Neuronal stem cell (in vitro differentiated cells): Measurements from ENCODE around the gene DNAJC25.
"Not testable (repeated sequence)": the region's sequence is repeated elsewhere in the genome, so short reads cannot be mapped to it uniquely, and the experiment has no call there.

ENCODE experiments used
- DNase-seq: peaks from one replicate; pipeline ENCODE4 v3.0.0-alpha.2; 2013; ENCODE audit warnings: low spot score
- H2AFZ ChIP-seq: one replicate; pipeline ENCODE4 v1.6.1; 2013; ENCODE audit warnings: mild to moderate bottlenecking, low read length, inconsistent platforms
- H2AK5ac ChIP-seq: 2 replicates; pipeline ENCODE4 v1.6.1; 2013; ENCODE audit warnings: low read depth, mild to moderate bottlenecking, inconsistent platforms, low read length, moderate library complexity, mixed read lengths
- H2BK120ac ChIP-seq: 2 replicates; pipeline ENCODE4 v1.6.1; 2013; ENCODE audit warnings: low read depth, mild to moderate bottlenecking, inconsistent platforms, low read length, moderate library complexity, mixed read lengths
- H2BK12ac ChIP-seq: one replicate; pipeline ENCODE4 v1.6.1; 2013; ENCODE audit warnings: low read length, inconsistent platforms
- H2BK15ac ChIP-seq: 2 replicates; pipeline ENCODE4 v1.6.1; 2013; ENCODE audit warnings: mild to moderate bottlenecking, low read length, inconsistent platforms, mixed read lengths
- H2BK5ac ChIP-seq: one replicate; pipeline ENCODE4 v1.6.1; 2013; ENCODE audit warnings: inconsistent platforms, mild to moderate bottlenecking, low read length, moderate library complexity
- H3K14ac ChIP-seq: one replicate; pipeline ENCODE4 v1.6.1; 2013; ENCODE audit warnings: low read length, inconsistent platforms
- H3K18ac ChIP-seq: 2 replicates; pipeline ENCODE4 v1.6.1; 2013; ENCODE audit warnings: low read length, inconsistent platforms
- H3K23ac ChIP-seq: 2 replicates; pipeline ENCODE4 v1.6.1; 2013; ENCODE audit warnings: low read depth, mild to moderate bottlenecking, mixed read lengths, low read length, inconsistent platforms; ENCODE audit not compliant: poor library complexity
- H3K27ac ChIP-seq: replicated peaks from 3 replicates; pipeline ENCODE4 v1.5.1; 2013; ENCODE audit warnings: low read length, inconsistent platforms
- H3K27me3 ChIP-seq, 3 experiments: 2 replicates each; pipeline ENCODE4 v1.6.1; 2013; ENCODE audit warnings: low read length in 3 of 3, mild to moderate bottlenecking in 2 of 3, inconsistent platforms in 1 of 3, low read depth in 1 of 3, mixed read lengths in 1 of 3, moderate library complexity in 1 of 3; ENCODE audit not compliant: control insufficient read depth in 3 of 3, insufficient read depth in 3 of 3
- H3K36me3 ChIP-seq, 2 donors: replicated peaks in 1 of 2; 2 replicates each; pipeline ENCODE4 v1.6.1; 2013; ENCODE audit warnings: low read length in 2 of 2; ENCODE audit not compliant: control insufficient read depth in 2 of 2, insufficient read depth in 2 of 2
- H3K4ac ChIP-seq: 2 replicates; pipeline ENCODE4 v1.6.1; 2013; ENCODE audit warnings: inconsistent platforms, mild to moderate bottlenecking, low read length, moderate library complexity
- H3K4me1 ChIP-seq, 2 donors: 1 replicate in 1 of 2; 2 replicates in 1 of 2; pipeline ENCODE4 v1.6.1; 2013; ENCODE audit warnings: low read length in 2 of 2, low read depth in 1 of 2; ENCODE audit not compliant: control insufficient read depth in 2 of 2, insufficient read depth in 1 of 2
- H3K4me2 ChIP-seq: one replicate; pipeline ENCODE4 v1.6.1; 2013; ENCODE audit warnings: mild to moderate bottlenecking, low read length, inconsistent platforms; ENCODE audit not compliant: insufficient read depth, poor library complexity, severe bottlenecking
- H3K4me3 ChIP-seq, 2 donors: 2 replicates each; pipeline ENCODE4 v1.5.1; 2013; ENCODE audit warnings: low read length in 2 of 2, mild to moderate bottlenecking in 2 of 2, inconsistent platforms in 1 of 2, moderate library complexity in 1 of 2
- H3K79me1 ChIP-seq: one replicate; pipeline ENCODE4 v1.6.1; 2013; ENCODE audit warnings: low read depth, mild to moderate bottlenecking, inconsistent platforms, low read length, moderate library complexity
- H3K9ac ChIP-seq: one replicate; pipeline ENCODE4 v1.6.1; 2013; ENCODE audit warnings: mild to moderate bottlenecking, low read depth, low read length, inconsistent platforms; ENCODE audit not compliant: poor library complexity
- H3K9me3 ChIP-seq, 2 donors: replicated peaks in 1 of 2; 2 replicates each; pipeline versions ENCODE3 to v1.6.1; 2013; ENCODE audit warnings: low read length in 2 of 2, mild to moderate bottlenecking in 2 of 2, inconsistent platforms in 1 of 2, low read depth in 1 of 2, mixed read lengths in 1 of 2, moderate library complexity in 1 of 2; ENCODE audit not compliant: control insufficient read depth in 2 of 2, insufficient read depth in 1 of 2
- H4K8ac ChIP-seq: one replicate; pipeline ENCODE4 v1.6.1; 2013; ENCODE audit warnings: low read depth, mild to moderate bottlenecking, inconsistent platforms, low read length, moderate library complexity
- H4K91ac ChIP-seq: one replicate; pipeline ENCODE4 v1.6.1; 2013; ENCODE audit warnings: low read length, low read depth, mild to moderate bottlenecking, inconsistent platforms; ENCODE audit not compliant: poor library complexity
- WGBS, 2 donors: extraction: QIAGEN DNeasy Blood & Tissue Kit; methylation state at CpG; one replicate each; pipeline ENCODE4 v1.1.7; 2013; ENCODE audit warnings: missing lambda C conversion rate in 2 of 2, mixed read lengths in 1 of 2; ENCODE audit not compliant: insufficient read length in 2 of 2, insufficient replicate concordance in 1 of 2; ENCODE audit errors: extremely low coverage in 2 of 2; 5-methylcytosine and 5-hydroxymethylcytosine counted together

DNAJC25 gene

DNA sequence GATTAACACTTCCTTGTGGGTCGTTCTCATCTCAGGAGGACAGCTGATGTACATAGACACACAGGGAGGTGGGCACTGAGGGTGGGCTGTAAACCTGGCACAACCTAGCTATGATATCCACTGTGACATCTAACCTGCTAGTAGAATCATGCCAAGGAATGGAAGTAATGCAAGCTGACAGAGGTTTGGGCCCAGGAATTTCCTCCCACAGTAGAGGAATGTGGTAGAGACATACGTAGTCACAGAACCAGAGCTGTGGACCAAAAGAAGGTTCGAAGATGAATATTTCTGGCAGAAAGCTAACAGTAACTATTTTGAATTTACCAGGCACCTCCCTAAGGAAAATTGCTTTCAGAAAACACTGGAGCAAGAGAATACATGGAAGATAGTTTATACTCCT, 15.2 kb upstream of the DNAJC25 start:
- Histone ChIP-seq H3K4me3 (no peak overlapping the region), H3K23ac (no peak overlapping the region), H3K18ac (no peak overlapping the region), H3K4me2 (no peak overlapping the region), H3K9me3 (no peaks in the 10 kb centered on the region), H3K4ac (no peak overlapping the region), H4K8ac (no peak overlapping the region), H2BK120ac (no peak overlapping the region), H3K4me1 (no peaks in the 10 kb centered on the region), H3K36me3 (no peaks in the 10 kb centered on the region), H2BK12ac (no peak overlapping the region), H2BK15ac (no peak overlapping the region), H3K14ac (no peak overlapping the region), H2AFZ (no peak overlapping the region), H3K27ac (no peak overlapping the region), H3K27me3 (peaks cover 0 to 3% (median 0%) of the 10 kb centered on the region in 3 experiments), H2AK5ac (no peak overlapping the region), H2BK5ac (no peak overlapping the region), H3K79me1 (no peaks in the 10 kb centered on the region), H4K91ac (no peak overlapping the region), H3K9ac (no peak overlapping the region)
- DNase-seq, result no peak
- WGBS, 2 donors, result no CpG with 5 or more reads among the region's 3 CpGs

DNA sequence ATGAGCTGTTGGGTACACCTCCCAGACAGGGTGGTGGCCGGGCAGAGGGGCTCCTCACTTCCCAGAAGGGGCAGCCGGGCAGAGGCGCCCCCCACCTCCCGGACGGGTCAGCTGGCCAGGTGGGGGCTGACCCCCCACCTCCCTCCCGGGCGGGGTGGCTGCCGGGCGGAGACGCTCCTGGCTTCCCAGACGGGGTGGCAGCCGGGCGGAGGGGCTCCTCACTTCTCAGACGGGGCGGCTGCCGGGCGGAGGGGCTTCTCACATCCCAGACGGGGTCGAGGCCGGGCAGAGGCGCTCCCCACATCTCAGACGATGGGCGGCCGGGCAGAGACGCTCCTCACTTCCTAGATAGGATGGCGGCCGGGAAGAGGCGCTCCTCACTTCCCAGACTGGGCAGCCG, 13.8 kb upstream of the DNAJC25 start:
- H2BK12ac ChIP-seq, H2BK120ac ChIP-seq, H3K36me3 ChIP-seq, DNase-seq, H2AFZ ChIP-seq, H3K4ac ChIP-seq, H3K9ac ChIP-seq, H3K9me3 ChIP-seq, H2BK15ac ChIP-seq, H3K27me3 ChIP-seq, H3K18ac ChIP-seq, H3K27ac ChIP-seq, H3K4me3 ChIP-seq, H3K79me1 ChIP-seq, H4K8ac ChIP-seq, H3K23ac ChIP-seq, H3K4me2 ChIP-seq, H3K14ac ChIP-seq, H4K91ac ChIP-seq, H3K4me1 ChIP-seq, H2BK5ac ChIP-seq, H2AK5ac ChIP-seq: not testable (repeated sequence)
- WGBS, 2 donors, result no CpG with 5 or more reads among the region's 29 CpGs

DNA sequence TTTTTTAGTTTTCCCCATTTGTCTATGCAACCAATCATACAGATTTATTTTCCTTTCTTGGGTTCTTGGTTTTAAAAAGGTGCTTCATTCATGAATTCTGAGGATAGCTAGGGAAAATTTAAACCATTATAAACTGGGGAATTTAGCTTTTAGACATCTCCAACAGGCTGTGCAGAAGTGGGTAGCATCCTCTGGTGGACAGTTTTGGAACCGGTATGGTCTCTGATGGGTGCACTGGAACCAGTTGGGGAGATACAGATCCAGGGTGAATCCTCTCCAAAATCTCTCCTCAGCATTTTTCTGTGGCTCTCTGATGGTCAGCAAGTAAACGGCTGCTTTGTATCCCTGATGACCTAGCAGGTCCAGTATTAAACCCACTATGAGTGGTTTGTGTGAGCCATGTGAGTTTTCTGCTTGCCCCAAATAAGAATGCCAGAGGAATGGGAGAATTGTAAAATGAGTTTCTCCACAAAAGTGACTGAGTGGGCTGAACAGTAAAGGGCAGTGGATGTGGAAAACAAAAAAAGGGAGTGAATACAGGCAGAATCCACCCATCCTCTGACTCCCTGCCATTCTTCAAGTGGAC, 9.1 kb upstream of the DNAJC25 start:
- H2BK5ac ChIP-seq, result no peak overlapping the region
- H3K4me3 ChIP-seq, result no peak overlapping the region
- no peak for DNase-seq
- no peak overlapping the region for H4K8ac ChIP-seq
- no peaks in the 10 kb centered on the region for H3K9me3 ChIP-seq
- no CpG with 5 or more reads among the region's 2 CpGs for WGBS, 2 donors
- no peak overlapping the region for H3K4me2 ChIP-seq
- no peak overlapping the region for H2AK5ac ChIP-seq
- no peak overlapping the region for H2AFZ ChIP-seq
- no peak overlapping the region for H3K27ac ChIP-seq
- no peak overlapping the region for H3K14ac ChIP-seq
- no peak overlapping the region for H3K18ac ChIP-seq
- no peaks in the 10 kb centered on the region for H3K27me3 ChIP-seq
- H3K79me1 ChIP-seq, result no peaks in the 10 kb centered on the region
- H2BK15ac ChIP-seq, result no peak overlapping the region
- no peak overlapping the region for H3K9ac ChIP-seq
- H3K36me3 ChIP-seq, result no peaks in the 10 kb centered on the region
- H3K4ac ChIP-seq, result no peak overlapping the region
- no peak overlapping the region for H2BK12ac ChIP-seq
- no peak overlapping the region for H2BK120ac ChIP-seq
- H3K23ac ChIP-seq, result no peak overlapping the region
- no peaks in the 10 kb centered on the region for H3K4me1 ChIP-seq
- no peak overlapping the region for H4K91ac ChIP-seq

DNA sequence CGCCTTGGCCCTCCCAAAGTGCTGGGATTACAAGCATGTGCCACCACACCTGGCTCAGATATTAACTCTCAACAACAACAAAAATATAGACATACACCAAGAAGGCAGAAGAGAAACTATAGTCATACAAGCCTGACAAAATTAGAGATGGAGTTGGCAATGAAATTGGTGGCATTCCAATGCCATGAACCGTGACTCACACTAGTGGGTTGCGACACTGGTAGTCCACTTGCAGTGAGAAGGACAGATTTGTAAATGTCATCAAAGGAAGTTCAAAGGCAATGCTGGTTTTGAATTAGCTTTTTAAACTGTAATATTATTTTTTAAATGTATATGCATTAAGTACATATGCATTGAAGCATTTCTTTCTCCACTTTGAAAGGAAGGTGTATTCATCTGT, 8.5 kb upstream of the DNAJC25 start:
- no peak for DNase-seq
- H3K27ac ChIP-seq, result no peak overlapping the region

More for the DNA sequence above, 8.5 kb upstream of the DNAJC25 start:
- Histone ChIP-seq H3K23ac (no peak overlapping the region), H3K14ac (no peak overlapping the region), H3K4me3 (no peak overlapping the region), H3K36me3 (no peaks in the 10 kb centered on the region), H2BK120ac (no peak overlapping the region), H2BK15ac (no peak overlapping the region), H3K4me2 (no peak overlapping the region), H4K8ac (no peak overlapping the region), H4K91ac (no peak overlapping the region), H3K79me1 (no peaks in the 10 kb centered on the region), H2AK5ac (no peak overlapping the region), H3K18ac (no peak overlapping the region), H3K9ac (no peak overlapping the region), H3K27me3 (no peaks in the 10 kb centered on the region), H3K4ac (no peak overlapping the region), H2BK12ac (no peak overlapping the region), H3K4me1 (no peaks in the 10 kb centered on the region), H3K9me3 (no peaks in the 10 kb centered on the region), H2AFZ (no peak overlapping the region), H2BK5ac (no peak overlapping the region)
- WGBS, 2 donors, result no CpG with 5 or more reads among the region's 3 CpGs
